Amniotic epithelial cell (primary cell): ENCODE data around the gene LYPLA2.
"Not testable (repeated sequence)": the region's sequence is repeated elsewhere in the genome, so short reads cannot be mapped to it uniquely, and the experiment has no call there.

Source experiments
- DNase-seq: peaks from one replicate; pipeline ENCODE4 v3.0.0-alpha.2; 2010; ENCODE audit warnings: low read depth

The LYPLA2 gene

GRCh38 chr1:23779826-23780371 is 11.0 kb upstream of the LYPLA2 start:
- peak; percentile 43 for DNase-seq

DNA sequence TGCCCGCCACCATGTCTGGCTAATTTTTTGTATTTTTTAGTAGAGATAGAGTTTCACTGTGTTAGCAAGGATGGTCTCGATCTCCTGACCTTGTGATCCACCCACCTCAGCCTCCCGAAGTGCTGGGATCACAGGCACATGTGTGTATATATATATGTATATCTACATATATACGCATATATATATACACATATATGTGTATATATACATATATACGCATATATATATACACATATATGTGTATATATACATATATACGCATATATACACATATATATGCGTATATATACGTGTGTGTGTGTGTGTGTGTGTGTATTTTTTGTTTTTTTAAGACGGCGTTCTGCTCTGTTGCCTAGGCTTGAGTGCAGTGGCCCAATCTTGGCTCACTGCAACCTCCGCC is 7.8 kb upstream of the LYPLA2 start:
- DNase-seq, result not testable (repeated sequence)

DNA sequence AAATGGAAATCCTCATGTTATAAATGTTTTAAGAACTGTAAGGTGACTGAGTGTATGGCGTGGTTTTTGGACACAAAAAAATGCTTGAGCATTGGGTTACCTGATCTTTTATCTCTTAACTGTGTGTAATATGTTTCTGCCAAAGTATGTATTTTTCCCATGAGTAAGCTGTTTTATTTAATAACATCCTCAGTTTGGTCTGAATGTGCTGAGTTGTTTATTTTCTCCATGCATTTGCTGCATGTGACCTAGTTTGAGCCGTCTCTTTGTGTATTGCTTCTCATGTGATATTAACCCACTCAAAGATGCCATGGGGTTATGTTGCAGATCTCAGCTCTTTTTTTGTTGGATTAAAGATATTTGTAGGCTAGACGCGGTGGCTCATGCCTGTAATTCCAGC is 6.1 kb upstream of the LYPLA2 start:
- DNase-seq, result no peak

- no peak for DNase-seq
Measured at GRCh38 chr1:23787701-23788100, 3.2 kb upstream of the LYPLA2 start.

DNA sequence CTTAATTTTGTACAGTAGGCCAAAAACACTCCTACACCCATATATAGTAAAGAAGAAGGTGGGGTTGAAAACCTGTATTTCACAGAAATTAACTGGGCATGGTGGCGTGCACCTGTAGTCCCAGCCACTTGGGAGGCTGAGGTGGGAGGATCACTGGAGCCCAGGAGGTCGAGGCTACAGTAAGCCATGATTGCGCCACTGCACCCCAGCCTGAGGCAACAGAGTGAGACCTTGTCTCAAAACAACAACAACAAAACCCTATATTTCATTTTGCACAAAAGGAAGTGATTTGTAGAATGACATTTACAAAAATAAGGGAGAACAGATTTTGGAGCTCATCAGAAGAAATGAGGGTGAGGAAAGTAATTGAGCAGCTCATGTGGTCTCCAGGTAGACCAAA is 2.2 kb upstream of the LYPLA2 start:
- DNase-seq, result no peak

- DNase-seq, result no peak
Measured at GRCh38 chr1:23791516-23792047, 637 bp downstream of the LYPLA2 start.

GRCh38 chr1:23792151-23792945 is 1.4 kb downstream of the LYPLA2 start:
- DNase-seq, result no peak

GRCh38 chr1:23793018-23793781 is 2.3 kb downstream of the LYPLA2 start:
- peak; percentile 71 for DNase-seq

- DNase-seq, result no peak
Measured at GRCh38 chr1:23793861-23794731, 3.2 kb downstream of the LYPLA2 start.

- DNase-seq, result not testable (repeated sequence)
Measured at GRCh38 chr1:23794732-23795182, 3.8 kb downstream of the LYPLA2 start.

GRCh38 chr1:23795676-23796465 is 4.9 kb downstream of the LYPLA2 start:
- no peak for DNase-seq

DNA sequence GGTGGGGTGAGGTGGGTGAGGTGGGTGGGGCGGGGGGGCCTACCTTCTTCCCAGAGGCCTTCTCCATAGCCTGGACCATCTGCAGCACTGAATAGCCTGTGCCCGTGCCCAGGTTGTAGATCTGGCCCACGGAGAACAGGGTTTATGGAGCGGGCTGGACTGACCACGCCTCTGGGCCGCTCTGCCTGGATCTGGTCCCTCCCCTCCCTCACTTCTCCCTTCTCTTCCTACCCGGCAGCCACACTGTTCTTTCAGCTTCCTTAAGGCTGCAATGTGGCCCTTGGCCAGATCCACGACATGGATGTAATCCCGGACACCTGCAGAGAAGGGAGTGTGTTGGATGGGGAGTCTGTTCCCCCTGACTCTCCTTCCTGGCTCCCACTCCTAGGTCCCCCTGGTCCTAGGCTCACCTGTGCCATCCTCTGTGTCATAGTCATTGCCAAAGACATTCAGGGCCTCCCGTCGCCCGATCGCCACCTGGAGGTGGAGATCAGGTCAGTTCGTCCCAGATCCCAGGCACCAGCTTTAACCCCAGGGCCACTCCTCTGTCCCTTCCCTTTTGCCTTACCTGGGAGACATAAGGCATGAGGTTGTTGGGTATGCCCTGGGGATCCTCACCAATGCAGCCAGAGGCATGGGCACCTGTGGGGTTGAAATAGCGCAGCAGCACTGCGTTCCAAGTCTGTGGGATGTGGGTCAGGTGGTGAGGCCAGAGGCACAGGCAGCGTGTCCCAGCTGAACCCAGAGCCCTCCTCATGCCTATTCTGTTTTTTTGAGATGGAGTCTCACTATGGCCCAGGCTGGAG is 5.7 kb downstream of the LYPLA2 start:
- DNase-seq, result no peak

DNA sequence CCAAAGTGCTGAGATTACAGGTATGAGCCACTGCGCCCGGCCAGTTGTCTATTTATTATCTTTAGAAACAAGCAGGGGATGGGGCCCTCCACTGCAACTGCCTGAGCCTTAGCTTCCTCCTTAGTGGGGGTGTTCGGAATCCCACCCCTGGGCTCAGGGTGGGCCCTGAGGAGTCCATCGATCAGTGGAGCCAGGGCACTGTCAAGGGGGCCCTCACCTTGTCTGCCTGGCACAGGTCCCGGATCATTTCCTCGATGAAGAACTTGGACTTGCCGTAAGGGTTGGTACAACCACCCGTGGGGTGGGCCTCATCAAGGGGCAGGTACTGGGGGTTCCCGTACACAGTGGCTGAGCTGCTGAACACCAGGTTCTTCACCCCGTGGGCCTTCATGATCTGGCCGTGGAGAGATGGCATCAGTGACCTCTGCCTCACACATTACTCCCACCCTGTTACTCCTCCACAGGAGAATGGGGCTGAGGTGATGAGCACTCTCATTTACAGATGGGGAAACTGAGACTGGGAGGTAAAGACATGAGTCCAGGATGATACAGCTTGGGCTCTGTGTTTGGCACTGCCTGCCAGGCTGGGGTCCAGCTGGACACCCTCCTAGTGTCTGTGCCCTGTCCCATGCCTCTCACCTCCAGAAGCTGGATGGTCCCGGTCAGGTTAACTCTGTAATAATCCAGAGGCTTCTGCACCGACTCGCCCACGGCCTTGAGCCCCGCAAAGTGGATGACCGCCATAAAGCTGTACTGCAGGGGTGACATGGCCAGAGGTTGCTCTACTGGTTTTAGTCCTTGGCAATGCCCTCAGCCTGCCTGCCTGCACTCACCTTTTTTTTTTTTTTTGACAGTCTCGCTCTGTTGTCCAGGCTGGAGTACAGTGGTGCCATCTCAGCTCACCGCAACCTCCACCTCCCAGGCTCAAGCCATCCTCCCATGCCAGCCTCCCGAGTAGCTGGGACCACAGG is 6.8 kb downstream of the LYPLA2 start:
- no peak for DNase-seq

- no peak for DNase-seq
Measured at GRCh38 chr1:23798662-23799142, 7.8 kb downstream of the LYPLA2 start.

- DNase-seq, result no peak
Measured at GRCh38 chr1:23799255-23799569, 8.3 kb downstream of the LYPLA2 start.

- peak; percentile 90 for DNase-seq
Measured at GRCh38 chr1:23799570-23800399, 8.8 kb downstream of the LYPLA2 start.

- peak; percentile 93 for DNase-seq
Measured at GRCh38 chr1:23800400-23801337, 9.7 kb downstream of the LYPLA2 start, which contains the start of gene GALE. TSS of gene GALE (minus strand) at chr1:23800754. CDS start at chr1:23799007, 1,747 bp downstream.
